ENCODE results near the gene PKP4. TPM values are rescaled to one million over a fixed set of nuclear protein-coding genes. Genes with fewer than 3 reads are reported as not detected.

The PKP4 gene
- total and polyA plus RNA-seq, 9 of the 15 experiments (the other 6 are each of a cell fraction or from before 2014, with no cell fraction given): 24.6 to 99.1 (median 74.0) TPM

DNA sequence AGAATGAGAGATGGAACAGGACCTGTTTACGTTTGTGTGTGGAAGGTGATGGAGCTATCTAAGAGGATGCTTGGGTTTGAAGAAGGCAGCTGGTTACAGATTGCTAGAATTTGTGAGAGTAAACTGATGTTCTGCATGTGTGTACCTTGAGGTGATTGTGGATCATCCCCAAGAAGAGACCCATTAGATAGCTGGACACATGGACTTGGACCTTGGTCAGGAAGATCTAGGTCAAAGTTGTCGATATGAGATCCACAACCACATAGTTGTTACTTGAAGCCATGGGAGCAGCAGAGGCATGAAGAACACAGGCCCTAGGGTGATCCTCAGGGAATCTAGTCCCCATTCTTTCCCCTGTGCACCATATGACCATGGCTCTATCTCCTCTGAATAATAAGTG, 101.0 kb downstream of the PKP4 start:
- DNase-seq (ENCODE audit: extremely low read depth in 1 of 4, low spot score in 3 of 4) (no peak), FAIRE-seq (no peak), ATAC-seq (no peak)
- Histone ChIP-seq H3K27ac (ENCODE audit: extremely low read depth, low read depth, low read length) (no peak overlapping the region), H3K4me2 (ENCODE audit: insufficient read depth, low read length) (no peak overlapping the region), H4K20me1 (replicated peaks; ENCODE audit: control insufficient read depth, insufficient read depth, low read length) (no peaks in the 10 kb centered on the region), H3K79me2 (ENCODE audit: control insufficient read depth, insufficient read depth, low read length) (no peaks in the 10 kb centered on the region), H3K9me3 (replicated peaks; ENCODE audit: control insufficient read depth, insufficient read depth, low read depth, low read length) (no peaks in the 10 kb centered on the region), H3K4me1 (replicated peaks in 1 of 2; ENCODE audit: control insufficient read depth in 2 of 2, insufficient read depth in 2 of 2, low read length in 2 of 2) (no peaks in the 10 kb centered on the region), H3K27me3 (ENCODE audit: control insufficient read depth in 2 of 2, insufficient read depth in 2 of 2, low read length in 2 of 2) (no peaks in the 10 kb centered on the region), H3K36me3 (ENCODE audit: control insufficient read depth, insufficient read depth, low read length) (peaks cover 14% of the 10 kb centered on the region; the same call in 2 of the 3 replicates), H3K4me3 (no peak overlapping the region), H2AFZ (ENCODE audit: low read depth, low read length) (no peak overlapping the region), H3K9me1 (ENCODE audit: control insufficient read depth, insufficient read depth, low read length) (no peaks in the 10 kb centered on the region), H3K9ac (ENCODE audit: insufficient read depth in 1 of 2, low read depth in 2 of 2, low read length in 2 of 2) (no peak overlapping the region)
- in situ Hi-C loops (cut with MboI): no loop called here
- 83% methylated on average over 2 of the region's 2 CpGs for WGBS (ENCODE audit: insufficient coverage, low coverage, missing lambda C conversion rate)
- ChIA-PET CTCF (ENCODE audit: low intra/inter-chr PET ratio) (no interaction called here), POLR2A (no interaction called here)
- intact Hi-C loops (cut with micrococcal nuclease): no loop called here
- BruUV-seq (replicated peaks): no TSS peak
- TF ChIP-seq ZNF23 (CRISPR knock-in tag; IDR thresholded peaks at IDR 0.05) (no peak), BHLHE40 (IDR thresholded peaks at IDR 0.05; ENCODE audit: low read length) (no peak), ZKSCAN1 (IDR thresholded peaks at IDR 0.05; ENCODE audit: low read depth, low read length) (no peak), BDP1 (IDR thresholded peaks at IDR 0.05; ENCODE audit: insufficient read depth, insufficient read length) (no peak), ZNF212 (CRISPR knock-in tag; IDR thresholded peaks at IDR 0.05) (no peak), MTA3 (IDR thresholded peaks at IDR 0.05; ENCODE audit: borderline replicate concordance) (no peak), YY1 (IDR thresholded peaks at IDR 0.05; ENCODE audit: borderline replicate concordance in 1 of 3, control insufficient read depth in 1 of 3, extremely low read depth in 1 of 3, insufficient read depth in 3 of 3, insufficient read length in 1 of 3, insufficient replicate concordance in 2 of 3, low read depth in 1 of 3, low read length in 2 of 3) (no peak), POLR2A (conservative IDR thresholded peaks at IDR 0.05) (no peak), EHMT2 (IDR thresholded peaks at IDR 0.05) (no peak), ZBED1 (IDR thresholded peaks at IDR 0.05) (no peak), POLR2G (IDR thresholded peaks at IDR 0.05; ENCODE audit: low read depth, low read length) (no peak), DIDO1 (tag; IDR thresholded peaks at IDR 0.05; ENCODE audit: low read depth) (no peak)
- TF ChIP-seq, protein P1, sequence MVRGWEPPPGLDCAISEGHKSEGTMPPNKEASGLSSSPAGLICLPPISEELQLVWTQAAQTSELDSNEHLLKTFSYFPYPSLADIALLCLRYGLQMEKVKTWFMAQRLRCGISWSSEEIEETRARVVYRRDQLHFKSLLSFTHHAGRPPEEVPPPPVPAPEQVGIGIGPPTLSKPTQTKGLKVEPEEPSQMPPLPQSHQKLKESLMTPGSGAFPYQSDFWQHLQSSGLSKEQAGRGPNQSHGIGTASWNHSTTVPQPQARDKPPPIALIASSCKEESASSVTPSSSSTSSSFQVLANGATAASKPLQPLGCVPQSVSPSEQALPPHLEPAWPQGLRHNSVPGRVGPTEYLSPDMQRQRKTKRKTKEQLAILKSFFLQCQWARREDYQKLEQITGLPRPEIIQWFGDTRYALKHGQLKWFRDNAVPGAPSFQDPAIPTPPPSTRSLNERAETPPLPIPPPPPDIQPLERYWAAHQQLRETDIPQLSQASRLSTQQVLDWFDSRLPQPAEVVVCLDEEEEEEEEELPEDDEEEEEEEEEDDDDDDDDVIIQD (CRISPR knock-in tag; IDR thresholded peaks at IDR 0.05): no peak
- TF ChIP-seq, protein P2, sequence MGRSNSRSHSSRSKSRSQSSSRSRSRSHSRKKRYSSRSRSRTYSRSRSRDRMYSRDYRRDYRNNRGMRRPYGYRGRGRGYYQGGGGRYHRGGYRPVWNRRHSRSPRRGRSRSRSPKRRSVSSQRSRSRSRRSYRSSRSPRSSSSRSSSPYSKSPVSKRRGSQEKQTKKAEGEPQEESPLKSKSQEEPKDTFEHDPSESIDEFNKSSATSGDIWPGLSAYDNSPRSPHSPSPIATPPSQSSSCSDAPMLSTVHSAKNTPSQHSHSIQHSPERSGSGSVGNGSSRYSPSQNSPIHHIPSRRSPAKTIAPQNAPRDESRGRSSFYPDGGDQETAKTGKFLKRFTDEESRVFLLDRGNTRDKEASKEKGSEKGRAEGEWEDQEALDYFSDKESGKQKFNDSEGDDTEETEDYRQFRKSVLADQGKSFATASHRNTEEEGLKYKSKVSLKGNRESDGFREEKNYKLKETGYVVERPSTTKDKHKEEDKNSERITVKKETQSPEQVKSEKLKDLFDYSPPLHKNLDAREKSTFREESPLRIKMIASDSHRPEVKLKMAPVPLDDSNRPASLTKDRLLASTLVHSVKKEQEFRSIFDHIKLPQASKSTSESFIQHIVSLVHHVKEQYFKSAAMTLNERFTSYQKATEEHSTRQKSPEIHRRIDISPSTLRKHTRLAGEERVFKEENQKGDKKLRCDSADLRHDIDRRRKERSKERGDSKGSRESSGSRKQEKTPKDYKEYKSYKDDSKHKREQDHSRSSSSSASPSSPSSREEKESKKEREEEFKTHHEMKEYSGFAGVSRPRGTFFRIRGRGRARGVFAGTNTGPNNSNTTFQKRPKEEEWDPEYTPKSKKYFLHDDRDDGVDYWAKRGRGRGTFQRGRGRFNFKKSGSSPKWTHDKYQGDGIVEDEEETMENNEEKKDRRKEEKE (IDR thresholded peaks at IDR 0.05; ENCODE audit: borderline replicate concordance in 1 of 2, control insufficient read depth in 1 of 2, low read depth in 2 of 2, low read length in 1 of 2): no peak
- TF ChIP-seq, protein P3, sequence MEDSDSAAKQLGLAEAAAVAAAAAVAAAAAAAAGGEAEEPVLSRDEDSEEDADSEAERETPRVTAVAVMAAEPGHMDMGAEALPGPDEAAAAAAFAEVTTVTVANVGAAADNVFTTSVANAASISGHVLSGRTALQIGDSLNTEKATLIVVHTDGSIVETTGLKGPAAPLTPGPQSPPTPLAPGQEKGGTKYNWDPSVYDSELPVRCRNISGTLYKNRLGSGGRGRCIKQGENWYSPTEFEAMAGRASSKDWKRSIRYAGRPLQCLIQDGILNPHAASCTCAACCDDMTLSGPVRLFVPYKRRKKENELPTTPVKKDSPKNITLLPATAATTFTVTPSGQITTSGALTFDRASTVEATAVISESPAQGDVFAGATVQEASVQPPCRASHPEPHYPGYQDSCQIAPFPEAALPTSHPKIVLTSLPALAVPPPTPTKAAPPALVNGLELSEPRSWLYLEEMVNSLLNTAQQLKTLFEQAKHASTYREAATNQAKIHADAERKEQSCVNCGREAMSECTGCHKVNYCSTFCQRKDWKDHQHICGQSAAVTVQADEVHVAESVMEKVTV (CRISPR knock-in tag; IDR thresholded peaks at IDR 0.05): no peak
- TF ChIP-seq, protein P4, sequence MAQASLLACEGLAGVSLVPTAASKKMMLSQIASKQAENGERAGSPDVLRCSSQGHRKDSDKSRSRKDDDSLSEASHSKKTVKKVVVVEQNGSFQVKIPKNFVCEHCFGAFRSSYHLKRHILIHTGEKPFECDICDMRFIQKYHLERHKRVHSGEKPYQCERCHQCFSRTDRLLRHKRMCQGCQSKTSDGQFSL (CRISPR knock-in tag; IDR thresholded peaks at IDR 0.05): no peak
- TF ChIP-seq, protein P4 (tag; IDR thresholded peaks at IDR 0.05): no peak
